ENCODE data around the gene NEUROG1.
"Not testable (repeated sequence)": the region's sequence is repeated elsewhere in the genome, so short reads cannot be mapped to it uniquely, and the experiment has no call there.

NEUROG1 gene

GRCh38 chr5:135535420-135535819 lies 344 bp downstream of the NEUROG1 start:
- CTCF ChIA-PET, result no interaction called here
- DNase-seq (ENCODE audit: extremely low spot score), result no peak
- POLR2A ChIA-PET, result no interaction called here
- TF ChIP-seq FOXK2 (IDR thresholded peaks at IDR 0.05) (no peak), L3MBTL2 (conservative IDR thresholded peaks at IDR 0.05) (no peak), ARNT (IDR thresholded peaks at IDR 0.05) (no peak), LEF1 (IDR thresholded peaks at IDR 0.05; ENCODE audit: borderline replicate concordance) (no peak), SUZ12 (IDR thresholded peaks at IDR 0.05) (no peak), NFRKB (IDR thresholded peaks at IDR 0.05) (no peak), ELF4 (IDR thresholded peaks at IDR 0.05) (no peak), CTBP1 (IDR thresholded peaks at IDR 0.05; ENCODE audit: borderline replicate concordance) (no peak), FOXM1 (IDR thresholded peaks at IDR 0.05; ENCODE audit: borderline replicate concordance) (no peak), FOXA1 (IDR thresholded peaks at IDR 0.05) (no peak), BHLHE40 (IDR thresholded peaks at IDR 0.05; ENCODE audit: borderline replicate concordance) (no peak), TARDBP (IDR thresholded peaks at IDR 0.05) (no peak), SP1 (IDR thresholded peaks at IDR 0.05) (no peak), HDGF (IDR thresholded peaks at IDR 0.05; ENCODE audit: borderline replicate concordance) (no peak), PKNOX1 (IDR thresholded peaks at IDR 0.05) (no peak)

- TF ChIP-seq FOXK2 (IDR thresholded peaks at IDR 0.05) (no peak), ARNT (IDR thresholded peaks at IDR 0.05) (no peak), L3MBTL2 (conservative IDR thresholded peaks at IDR 0.05) (no peak), FOXA1 (IDR thresholded peaks at IDR 0.05) (no peak), PKNOX1 (IDR thresholded peaks at IDR 0.05) (no peak), CTBP1 (IDR thresholded peaks at IDR 0.05; ENCODE audit: borderline replicate concordance) (no peak), SUZ12 (IDR thresholded peaks at IDR 0.05) (no peak)
- DNase-seq (ENCODE audit: extremely low spot score), result no peak
- POLR2A ChIA-PET, result no interaction called here
- CTCF ChIA-PET, result interaction anchor here (1.1 kb wide), 2 partner anchors 33 to 68 kb away, joined by 4 to 5 read pairs; no protein-coding TSS in a partner anchor
Observed at GRCh38 chr5:135534609-135535419, 950 bp downstream of the NEUROG1 start.

- no peak for DNase-seq (ENCODE audit: extremely low spot score)
- TF ChIP-seq BHLHE40 (IDR thresholded peaks at IDR 0.05; ENCODE audit: borderline replicate concordance) (no peak), ARNT (IDR thresholded peaks at IDR 0.05) (no peak), LEF1 (IDR thresholded peaks at IDR 0.05; ENCODE audit: borderline replicate concordance) (no peak), L3MBTL2 (conservative IDR thresholded peaks at IDR 0.05) (no peak), SUZ12 (IDR thresholded peaks at IDR 0.05) (no peak), CTBP1 (IDR thresholded peaks at IDR 0.05; ENCODE audit: borderline replicate concordance) (no peak), FOXA1 (IDR thresholded peaks at IDR 0.05) (no peak), FOXK2 (IDR thresholded peaks at IDR 0.05) (no peak), SP1 (IDR thresholded peaks at IDR 0.05) (no peak), PKNOX1 (IDR thresholded peaks at IDR 0.05) (no peak), HDGF (IDR thresholded peaks at IDR 0.05; ENCODE audit: borderline replicate concordance) (no peak), ZNF384 (IDR thresholded peaks at IDR 0.05) (no peak)
- ChIA-PET POLR2A (interaction anchor here (1.5 kb wide), 1 partner anchor 45 kb away, joined by 3 read pairs; no protein-coding TSS in a partner anchor), CTCF (interaction anchor here (1.1 to 1.7 kb wide), 3 partner anchors 34 to 71 kb away, joined by 4 to 11 read pairs (median 5); no protein-coding TSS in a partner anchor)
Observed at GRCh38 chr5:135533794-135534193, 2.0 kb downstream of the NEUROG1 start.

- no peak for TF ChIP-seq SP1 (IDR thresholded peaks at IDR 0.05)
- no peak for TF ChIP-seq FOXK2 (IDR thresholded peaks at IDR 0.05)
- TF ChIP-seq L3MBTL2 (conservative IDR thresholded peaks at IDR 0.05), result no peak
- TF ChIP-seq BHLHE40 (IDR thresholded peaks at IDR 0.05; ENCODE audit: borderline replicate concordance), result no peak
- no peak for TF ChIP-seq ZNF384 (IDR thresholded peaks at IDR 0.05)
- TF ChIP-seq HDGF (IDR thresholded peaks at IDR 0.05; ENCODE audit: borderline replicate concordance), result no peak
- no peak for TF ChIP-seq NFRKB (IDR thresholded peaks at IDR 0.05)
- TF ChIP-seq FOXA1 (IDR thresholded peaks at IDR 0.05), result no peak
- no peak for TF ChIP-seq TARDBP (IDR thresholded peaks at IDR 0.05)
- TF ChIP-seq SUZ12 (IDR thresholded peaks at IDR 0.05), result no peak
- TF ChIP-seq ARNT (IDR thresholded peaks at IDR 0.05), result no peak
- no peak for TF ChIP-seq LEF1 (IDR thresholded peaks at IDR 0.05; ENCODE audit: borderline replicate concordance)
- TF ChIP-seq FOXM1 (IDR thresholded peaks at IDR 0.05; ENCODE audit: borderline replicate concordance), result no peak
- TF ChIP-seq CTBP1 (IDR thresholded peaks at IDR 0.05; ENCODE audit: borderline replicate concordance), result no peak
- TF ChIP-seq ELF4 (IDR thresholded peaks at IDR 0.05), result no peak
- no peak for TF ChIP-seq PKNOX1 (IDR thresholded peaks at IDR 0.05)
- POLR2A ChIA-PET, result interaction anchor here (1.5 kb wide), 1 partner anchor 45 kb away, joined by 3 read pairs; no protein-coding TSS in a partner anchor
- CTCF ChIA-PET, result interaction anchor here (1.1 to 1.7 kb wide), 3 partner anchors 19 to 129 kb away, joined by 4 to 11 read pairs (median 6); no protein-coding TSS in a partner anchor
- no peak for DNase-seq (ENCODE audit: extremely low spot score)
Observed at GRCh38 chr5:135533334-135533733, 2.4 kb downstream of the NEUROG1 start.

- POLR2A ChIA-PET; DNase-seq (ENCODE audit: extremely low spot score): not testable (repeated sequence)
- CTCF ChIA-PET, result interaction anchor here (0.7 kb wide), 1 partner anchor 8 kb away, joined by 3 read pairs; no protein-coding TSS in a partner anchor
Observed at GRCh38 chr5:135529576-135529975, 6.2 kb downstream of the NEUROG1 start.
